AG08396 (cell line): ENCODE data around the gene MINDY4.
"Not testable (repeated sequence)": the region's sequence is repeated elsewhere in the genome, so short reads cannot be mapped to it uniquely, and the experiment has no call there.

Source experiments
- DNase-seq: peaks from one replicate; pipeline ENCODE4 v3.0.0; 2012; ENCODE audit warnings: low spot score, mixed read lengths

The MINDY4 gene

DNA sequence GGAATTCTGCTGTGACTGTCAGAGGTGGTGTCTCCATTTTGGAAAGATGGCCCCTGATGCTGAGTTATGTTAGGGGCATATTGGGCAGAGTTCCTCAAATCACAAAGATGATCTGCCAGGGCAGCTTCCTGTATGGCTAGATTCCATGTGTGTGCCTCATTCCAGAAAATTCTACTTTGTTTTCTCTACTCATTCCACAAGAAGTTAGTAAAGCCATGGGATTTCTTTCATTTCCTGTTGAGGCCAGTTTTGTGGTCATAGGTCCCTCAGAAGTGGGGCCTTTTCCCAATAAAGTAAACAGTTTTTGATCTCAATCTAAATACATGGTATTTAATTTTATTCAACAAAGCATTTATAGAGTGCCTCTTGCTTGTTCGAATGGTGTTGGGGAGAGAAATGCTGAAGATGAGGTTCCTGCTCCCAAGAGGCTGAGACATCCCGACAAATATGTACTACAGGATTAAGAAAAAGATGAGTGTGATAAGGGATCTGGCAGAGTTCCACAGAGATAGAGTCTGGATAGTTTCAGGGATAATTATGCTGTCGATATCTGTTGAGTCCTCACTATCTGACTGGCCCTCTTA is 33.0 kb downstream of the MINDY4 start:
- DNase-seq = peak; percentile 67

DNA sequence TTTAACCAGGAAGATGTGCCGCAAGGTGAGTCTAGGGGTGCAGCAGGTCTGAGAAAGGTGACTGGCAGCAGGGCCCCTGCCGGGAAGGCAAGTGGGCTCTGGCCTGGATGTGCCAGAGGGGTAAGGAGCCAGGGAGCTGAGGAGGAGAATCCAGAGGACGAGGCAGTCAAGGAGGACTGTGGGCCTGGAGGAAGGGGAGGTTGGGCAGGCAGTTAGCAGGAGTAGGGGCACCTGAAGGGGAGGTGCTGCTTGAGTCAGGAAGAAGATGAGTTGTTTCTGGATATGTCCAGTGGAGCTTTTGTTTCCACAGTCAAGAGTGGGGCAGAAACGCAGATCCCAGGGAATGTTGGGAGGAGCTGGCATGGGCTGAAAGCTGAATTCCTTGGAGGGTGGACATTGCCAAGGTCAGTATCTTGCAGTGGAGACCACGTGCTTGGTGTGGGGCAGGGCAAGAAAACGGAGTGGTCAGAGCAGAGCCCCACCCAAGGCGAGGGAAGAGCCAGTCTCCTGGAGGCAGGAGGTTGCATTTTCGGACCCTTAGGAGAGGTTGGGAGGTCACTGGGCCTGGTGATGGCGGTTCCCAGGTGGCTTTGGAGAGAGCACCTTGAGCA is 34.0 kb downstream of the MINDY4 start:
- DNase-seq = no peak

DNA sequence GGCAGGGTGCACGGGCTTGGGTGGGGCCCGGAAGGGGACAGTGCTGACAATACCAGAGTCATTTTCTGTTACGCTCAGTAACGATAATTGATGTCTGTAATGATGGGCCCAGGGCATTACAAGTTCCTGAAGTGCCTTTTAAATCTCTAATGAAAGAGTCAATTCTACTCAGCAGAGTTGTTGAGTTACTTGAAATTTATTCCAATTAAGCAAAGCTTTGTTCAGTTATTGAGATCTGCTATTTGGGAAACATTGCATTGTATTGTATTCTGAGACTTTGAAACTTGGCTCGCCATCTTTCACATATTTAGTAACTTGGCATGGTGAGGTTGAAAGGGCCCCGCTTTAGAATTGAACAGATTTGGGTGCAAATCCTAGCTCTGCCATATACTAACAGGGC is 34.7 kb downstream of the MINDY4 start:
- no peak for DNase-seq

- not testable (repeated sequence) for DNase-seq
Measured at GRCh38 chr7:30807477-30807876, 36.3 kb downstream of the MINDY4 start.

DNA sequence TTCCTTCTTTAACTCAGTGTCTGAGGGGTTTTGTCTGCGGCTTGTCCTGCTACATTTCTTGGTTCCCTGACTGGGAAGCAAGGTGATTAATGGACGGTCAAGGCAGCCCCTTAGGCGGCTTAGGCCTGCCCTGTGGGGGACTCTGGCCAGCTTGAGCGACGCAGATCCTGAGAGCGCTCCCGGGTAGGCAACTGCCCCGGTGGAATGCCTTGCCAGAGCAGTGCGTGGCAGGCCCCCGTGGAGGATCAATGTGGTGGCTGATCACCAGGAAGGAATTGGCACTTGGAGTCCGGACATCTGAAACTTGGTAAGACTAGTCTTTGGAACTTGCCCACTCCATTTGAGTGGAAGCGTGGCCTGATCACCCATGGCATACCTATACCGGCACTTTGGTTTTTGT is 36.7 kb downstream of the MINDY4 start:
- DNase-seq = not testable (repeated sequence)

DNA sequence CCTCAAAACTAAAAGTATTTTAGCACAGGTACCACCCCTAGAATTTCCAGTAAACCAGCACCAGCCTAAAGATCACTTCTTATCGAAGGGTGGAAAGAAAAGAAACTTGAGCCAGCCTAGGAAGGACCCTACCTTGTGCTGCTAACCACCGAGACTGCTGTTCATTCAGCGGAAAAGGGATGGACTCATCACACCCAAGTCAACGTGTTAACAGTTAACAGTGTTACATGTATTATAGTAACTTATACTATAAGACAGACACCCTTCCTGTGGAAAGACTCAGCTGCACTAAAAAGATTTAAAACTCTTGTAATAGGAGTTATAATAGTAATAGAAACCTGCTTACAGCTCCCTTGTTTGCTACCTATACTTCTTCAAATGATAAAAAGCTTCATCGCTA is 39.8 kb downstream of the MINDY4 start:
- DNase-seq = no peak

DNA sequence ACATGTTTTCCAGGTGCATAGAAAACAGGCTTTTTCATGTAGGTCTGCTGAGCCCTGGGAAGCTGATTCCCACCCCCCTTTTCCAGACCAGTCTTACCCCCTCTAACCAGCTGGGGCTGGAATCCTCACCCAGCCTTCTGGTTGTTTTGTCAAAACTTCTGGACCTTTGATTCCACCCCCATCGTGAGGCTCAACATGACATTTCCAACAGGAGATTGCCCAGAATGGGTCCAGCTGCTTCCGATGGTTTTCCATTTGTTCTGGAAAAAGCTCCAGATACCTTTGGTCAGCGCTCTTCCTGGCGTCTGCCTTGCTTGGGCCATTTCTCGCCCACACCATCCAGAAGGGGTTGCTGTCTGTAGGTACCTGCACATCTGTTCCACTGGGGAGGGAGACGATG is 41.5 kb downstream of the MINDY4 start:
- DNase-seq = no peak

- no peak for DNase-seq
Measured at GRCh38 chr7:30813466-30813865, 42.2 kb downstream of the MINDY4 start.

DNA sequence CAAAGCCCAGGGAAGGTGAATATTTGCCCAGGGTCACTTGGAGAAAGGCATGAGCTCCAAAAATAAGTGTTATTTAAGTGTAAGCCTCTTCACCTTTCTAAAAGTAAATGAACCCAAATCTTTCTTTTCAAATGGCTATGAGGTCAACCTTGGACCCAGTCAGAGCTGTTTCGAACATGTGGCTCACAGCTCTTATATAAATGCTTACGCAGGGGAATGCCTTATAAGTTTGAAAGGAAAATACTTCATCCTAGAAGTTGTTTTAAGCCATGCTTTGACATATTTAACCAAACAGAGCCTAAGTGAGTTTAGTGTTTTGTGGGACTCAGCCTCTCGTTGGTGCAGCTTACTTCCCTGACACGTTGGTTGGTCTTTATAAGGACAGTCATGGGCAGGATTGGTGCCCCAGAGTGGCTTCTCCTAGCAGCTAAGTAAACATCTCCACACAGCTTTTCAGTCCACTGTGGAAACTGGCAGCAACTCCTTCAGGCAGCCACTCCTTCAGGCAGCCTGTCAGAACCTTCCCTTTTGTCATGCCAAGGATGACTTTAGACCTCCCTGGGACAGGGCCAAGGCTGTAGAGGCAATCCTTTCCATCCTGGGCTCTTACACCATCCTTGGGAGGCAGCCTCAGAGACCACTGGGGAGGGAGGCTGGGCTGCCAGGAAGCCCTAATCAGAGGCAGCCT is 43.6 kb downstream of the MINDY4 start:
- DNase-seq = peak; percentile 14

DNA sequence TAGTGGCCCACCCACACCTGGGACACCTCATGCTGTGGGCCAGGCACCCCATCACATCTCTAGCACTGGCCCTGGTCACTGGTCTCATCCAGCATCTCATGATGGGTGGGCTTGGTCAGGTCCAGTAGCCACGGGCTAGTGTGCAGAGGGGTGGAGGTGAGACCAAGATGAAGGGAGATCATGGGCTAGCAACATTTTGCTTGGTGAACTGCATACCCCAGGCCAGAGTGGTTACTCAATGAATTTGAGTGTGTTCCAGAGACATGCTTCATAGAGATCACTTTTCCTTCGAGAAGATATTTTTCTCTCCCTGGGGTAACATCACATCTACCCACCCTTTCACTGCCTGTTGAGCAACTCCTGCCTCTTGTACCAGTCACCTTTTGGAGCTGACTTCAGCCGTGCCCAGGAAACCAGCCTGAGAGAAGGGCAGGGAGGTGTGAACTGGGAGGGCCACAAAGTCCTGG is 44.2 kb downstream of the MINDY4 start:
- no peak for DNase-seq

GRCh38 chr7:30815951-30816644 is 44.9 kb downstream of the MINDY4 start:
- no peak for DNase-seq

DNA sequence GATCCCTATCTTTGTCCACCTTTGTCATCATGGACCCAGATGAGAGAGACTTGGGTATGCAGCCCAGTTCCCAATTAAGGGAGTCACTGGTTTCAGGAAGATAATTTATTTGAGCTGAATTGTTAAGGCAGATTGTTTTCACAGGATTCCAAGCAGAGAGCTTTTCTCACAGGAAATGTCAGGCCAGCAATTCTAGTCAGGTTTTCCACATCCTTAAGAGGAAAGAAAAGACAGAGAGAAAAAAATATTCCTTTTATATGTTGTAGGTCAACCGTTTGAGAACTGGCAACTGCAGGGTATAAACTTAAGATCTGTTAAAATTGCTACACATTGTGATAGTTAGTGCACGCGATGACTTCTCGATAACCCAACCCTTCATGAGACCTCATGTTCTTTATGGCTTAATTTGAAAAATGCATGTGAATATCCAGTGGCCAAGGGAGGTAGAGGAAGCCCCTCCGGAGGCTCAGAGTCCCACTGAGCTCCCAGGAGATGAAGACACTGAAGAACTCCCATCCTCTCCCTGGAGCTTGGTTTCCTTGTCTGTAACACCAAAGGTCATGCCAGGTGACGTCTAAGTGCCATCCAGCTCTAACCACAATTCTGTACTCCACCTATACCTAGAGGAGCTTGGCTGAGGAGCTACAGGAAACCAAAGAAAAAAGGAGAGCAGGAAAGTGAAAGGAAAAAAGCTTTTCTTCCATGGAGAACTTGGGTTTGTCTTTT is 45.6 kb downstream of the MINDY4 start:
- no peak for DNase-seq

DNA sequence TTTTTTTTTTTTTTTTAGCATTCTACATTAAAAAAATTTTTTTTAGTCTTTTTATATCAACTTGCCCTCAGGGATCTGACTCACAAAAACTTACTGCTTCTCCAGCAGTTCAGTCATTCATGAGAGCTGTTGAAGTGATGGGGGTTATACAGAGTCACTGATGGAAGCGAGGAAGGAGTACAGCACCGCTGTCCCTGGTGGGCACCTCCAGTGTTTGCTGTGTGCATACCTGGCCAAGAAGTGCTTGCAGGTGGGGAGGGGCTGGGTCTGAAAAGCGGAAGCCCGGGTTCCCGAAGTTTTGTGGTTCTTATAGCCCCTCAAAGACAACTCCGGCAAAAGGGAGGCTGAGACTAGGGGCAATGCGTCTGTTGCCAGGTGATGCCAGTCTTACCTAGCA is 46.2 kb downstream of the MINDY4 start:
- no peak for DNase-seq

DNA sequence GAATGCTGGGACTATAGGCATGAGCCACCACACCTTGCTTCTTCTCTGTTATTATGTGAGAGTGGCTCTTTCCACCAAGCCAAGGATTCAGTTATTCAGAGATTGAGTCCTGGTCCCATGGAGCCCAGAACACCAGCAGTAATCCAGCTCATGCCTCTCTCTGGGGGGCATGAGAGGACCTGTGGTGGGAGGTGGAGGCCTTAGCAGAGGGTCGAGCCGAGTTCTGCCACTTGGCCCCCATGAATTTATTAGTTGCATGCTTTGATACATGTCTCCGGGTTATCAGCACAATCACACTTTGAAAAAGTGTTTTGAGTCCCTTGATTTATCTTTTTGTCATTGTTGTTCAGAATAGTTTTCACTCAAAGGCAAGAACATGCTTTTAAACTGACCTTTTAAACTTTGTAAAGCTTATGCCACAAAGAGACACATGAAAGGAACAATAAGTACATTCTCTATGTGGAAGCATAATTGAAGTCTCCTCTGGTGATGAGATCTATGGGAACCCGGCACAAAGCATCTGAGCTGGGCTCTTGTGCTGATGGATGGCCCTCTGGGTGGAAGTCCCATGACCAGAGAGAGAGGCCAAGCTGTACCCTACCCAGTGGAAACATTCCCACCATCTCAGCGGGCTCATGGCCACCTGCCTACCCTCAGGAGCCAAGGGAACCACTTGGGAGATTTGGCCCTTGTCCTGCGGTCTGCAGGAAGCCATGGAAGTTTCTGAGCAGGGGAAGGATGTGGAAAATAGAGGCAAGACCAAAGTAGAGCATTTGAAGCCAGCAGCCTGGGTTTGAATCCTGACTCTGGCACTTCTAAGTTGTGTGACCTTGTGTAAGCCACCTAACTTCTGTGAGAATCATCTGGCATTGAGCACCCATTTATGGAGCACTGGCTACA is 53.9 kb downstream of the MINDY4 start:
- no peak for DNase-seq

DNA sequence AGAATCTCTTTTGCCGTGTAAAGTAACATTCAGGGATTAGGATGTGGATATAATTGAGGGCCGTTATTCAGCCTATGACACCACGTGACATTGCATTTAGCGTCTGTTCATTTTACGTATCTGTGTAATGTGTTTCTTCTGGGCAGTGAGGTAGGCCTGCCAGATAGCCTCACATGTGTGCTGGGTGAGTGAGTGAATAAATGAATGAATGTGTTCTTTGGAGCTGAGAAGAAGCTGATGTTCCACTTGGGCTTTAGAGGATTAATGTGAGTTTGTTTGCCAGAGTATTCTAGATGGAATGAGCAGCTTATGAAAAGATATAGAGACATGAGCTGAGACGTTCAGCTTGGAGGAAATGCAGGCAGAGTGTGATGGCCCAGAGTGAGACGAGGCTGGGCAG is 55.0 kb downstream of the MINDY4 start:
- DNase-seq = no peak

- DNase-seq = no peak
Measured at GRCh38 chr7:30828591-30828990, 57.4 kb downstream of the MINDY4 start.

DNA sequence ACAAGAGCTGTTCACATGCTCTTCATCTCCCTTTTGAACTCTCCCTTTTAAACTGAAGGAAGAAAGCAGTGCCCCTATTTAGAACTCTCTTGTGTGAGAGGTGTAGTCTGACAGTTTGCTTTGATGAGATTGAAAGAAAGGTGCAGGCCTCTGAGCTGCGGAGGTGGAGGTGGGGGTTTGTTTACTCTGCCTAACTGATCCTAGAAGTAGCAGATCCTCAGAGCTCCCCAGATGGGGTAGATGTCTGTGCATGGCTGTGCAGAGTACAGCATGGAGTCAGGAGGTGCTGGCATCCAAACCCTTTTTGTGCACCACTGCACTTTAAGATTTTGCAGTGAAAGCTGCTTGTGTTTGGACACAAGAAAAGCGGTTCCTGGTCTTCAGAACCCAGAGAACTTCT is 58.3 kb downstream of the MINDY4 start:
- DNase-seq = no peak

DNA sequence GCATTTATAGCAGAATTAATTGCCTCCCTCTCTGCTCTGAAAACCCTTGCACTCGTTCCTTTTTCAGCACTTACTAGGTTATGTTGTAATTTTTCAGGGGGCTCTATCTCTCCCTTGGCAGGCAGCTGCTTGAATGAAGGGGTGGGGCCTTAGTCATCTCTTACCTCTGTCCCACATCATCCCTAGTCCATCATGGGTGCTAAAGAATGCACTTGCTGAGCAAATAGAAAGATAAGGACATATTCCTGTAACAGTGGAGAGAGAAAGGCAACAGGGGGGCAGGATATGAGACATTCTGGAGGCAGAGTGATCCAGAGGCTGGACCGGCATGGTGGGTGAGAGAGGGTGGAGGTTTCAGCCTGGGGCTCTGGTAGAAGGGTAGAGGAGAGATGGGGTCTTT is 60.0 kb downstream of the MINDY4 start:
- DNase-seq = no peak

- no peak for DNase-seq
Measured at GRCh38 chr7:30831936-30832335, 60.7 kb downstream of the MINDY4 start.

GRCh38 chr7:30834017-30834674 is 62.9 kb downstream of the MINDY4 start:
- DNase-seq = not testable (repeated sequence)
